Lung (tissue), 12 donors: ENCODE data around the gene HIPK2. TPM values are rescaled to one million over a fixed set of nuclear protein-coding genes. Genes with fewer than 3 reads are reported as not detected.

Experiments
- ATAC-seq: fragments of 200-7000 bp; cut with Tn5 transposase; one replicate; pipeline ENCODE4 v1.9.1; 2020; ENCODE audit warnings: moderate number of reproducible peaks; ENCODE audit not compliant: insufficient read depth, low FRiP score
- DNase-seq, 3 donors: peaks; one replicate each; pipeline ENCODE4 v3.0.0-alpha.2; 2013 to 2017
- H3K27ac ChIP-seq, 2 donors: one replicate each; pipeline ENCODE4 v1.5.1; 2013; ENCODE audit warnings: mild to moderate bottlenecking in 2 of 2, moderate library complexity in 2 of 2, control low read depth in 1 of 2, inconsistent platforms in 1 of 2, low read depth in 1 of 2, low read length in 1 of 2
- H3K27me3 ChIP-seq, 3 donors: one replicate each; pipeline ENCODE4 v1.5.1; 2013; ENCODE audit warnings: low read length in 2 of 3; ENCODE audit not compliant: control insufficient read depth in 3 of 3, insufficient read depth in 3 of 3
- H3K36me3 ChIP-seq, 4 donors: one replicate each; pipeline ENCODE4 v1.5.1; 2013; ENCODE audit warnings: low read length in 4 of 4, mild to moderate bottlenecking in 1 of 4, moderate library complexity in 1 of 4; ENCODE audit not compliant: control insufficient read depth in 4 of 4, insufficient read depth in 4 of 4
- H3K4me1 ChIP-seq, 5 donors: one replicate each; pipeline ENCODE4 v1.5.1; 2013; ENCODE audit warnings: low read length in 5 of 5, mild to moderate bottlenecking in 2 of 5, moderate library complexity in 1 of 5; ENCODE audit not compliant: control insufficient read depth in 5 of 5, insufficient read depth in 5 of 5
- H3K4me3 ChIP-seq: one replicate; pipeline ENCODE4 v1.5.1; 2013; ENCODE audit warnings: mild to moderate bottlenecking, control low read depth, moderate library complexity
- H3K9ac ChIP-seq, 2 donors: one replicate each; pipeline ENCODE4 v1.5.1; 2013; ENCODE audit warnings: low read length in 2 of 2, control low read depth in 1 of 2; ENCODE audit not compliant: insufficient read depth in 1 of 2
- H3K9me3 ChIP-seq, 4 donors: one replicate each; pipeline ENCODE4 v1.5.1; 2013; ENCODE audit warnings: low read length in 3 of 4, mild to moderate bottlenecking in 1 of 4, moderate library complexity in 1 of 4; ENCODE audit not compliant: control insufficient read depth in 4 of 4, insufficient read depth in 3 of 4
- whole genome bisulfite sequencing, 2 donors: extraction: QIAGEN DNeasy Blood & Tissue Kit; methylation state at CpG; one replicate each; pipeline ENCODE4 v1.1.7; 2013; 5-methylcytosine and 5-hydroxymethylcytosine counted together
- polyA plus RNA-seq, 2 donors: library from polyadenylated mRNA; stranded (reverse); fragments of 200-250 nt; gene quantifications; one replicate each; pipeline ENCODE4 v1.2.1, GENCODE V29; 2013
- total RNA-seq, 2 donors: library from RNA; depleted of rRNA in 1 of 2; stranded (reverse); fragments of >200 nt in 1 of 2; gene quantifications; one replicate each; pipeline ENCODE4 v1.2.1, GENCODE V29; 2014 to 2021
- TF ChIP-seq, protein P1 (sequence below): IDR thresholded peaks from 2 replicates; pipeline ENCODE4 v1.5.1; 2012; ENCODE audit warnings: mild to moderate bottlenecking; ENCODE audit errors: control extremely low read depth, extremely low read depth
- donor health status: control.
- donor health status: control.
- donor health status: Bipolar disorder and iron deficiency.
- donor health status: healthy.
- donor health status: DM: yes; HTN: yes; CAD: no.

Gene HIPK2
- total and polyA plus RNA-seq, 4 donors, result 8.7 to 65.1 (median 18.3) TPM

DNA sequence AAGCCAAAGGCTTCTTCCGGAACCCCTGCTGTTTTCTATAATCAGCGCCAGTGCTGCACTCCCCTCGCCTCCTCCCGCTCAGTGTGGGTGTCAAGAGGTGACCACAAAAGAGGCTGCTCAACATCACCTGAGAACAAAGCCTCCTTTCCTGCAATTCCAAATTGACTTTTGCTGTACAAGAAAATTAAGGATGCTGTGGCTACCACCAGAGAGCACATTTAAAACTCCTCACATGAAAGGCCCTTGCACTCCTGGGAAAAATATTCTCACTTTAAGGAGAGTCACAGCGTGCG is 96.4 kb downstream of the HIPK2 start:
- WGBS, 2 donors, result 87 to 97% methylated on average over 6 of the region's 6 CpGs
- peaks cover 0 to 5% (median 2%) of the 10 kb centered on the region in 4 donors for H3K9me3 ChIP-seq
- peak overlapping the region; percentile 78 to 95 for H3K27ac ChIP-seq
- H3K4me3 ChIP-seq, result no peak overlapping the region
- no peaks in the 10 kb centered on the region for H3K27me3 ChIP-seq
- H3K9ac ChIP-seq, result no peak overlapping the region
- TF ChIP-seq, protein P1, sequence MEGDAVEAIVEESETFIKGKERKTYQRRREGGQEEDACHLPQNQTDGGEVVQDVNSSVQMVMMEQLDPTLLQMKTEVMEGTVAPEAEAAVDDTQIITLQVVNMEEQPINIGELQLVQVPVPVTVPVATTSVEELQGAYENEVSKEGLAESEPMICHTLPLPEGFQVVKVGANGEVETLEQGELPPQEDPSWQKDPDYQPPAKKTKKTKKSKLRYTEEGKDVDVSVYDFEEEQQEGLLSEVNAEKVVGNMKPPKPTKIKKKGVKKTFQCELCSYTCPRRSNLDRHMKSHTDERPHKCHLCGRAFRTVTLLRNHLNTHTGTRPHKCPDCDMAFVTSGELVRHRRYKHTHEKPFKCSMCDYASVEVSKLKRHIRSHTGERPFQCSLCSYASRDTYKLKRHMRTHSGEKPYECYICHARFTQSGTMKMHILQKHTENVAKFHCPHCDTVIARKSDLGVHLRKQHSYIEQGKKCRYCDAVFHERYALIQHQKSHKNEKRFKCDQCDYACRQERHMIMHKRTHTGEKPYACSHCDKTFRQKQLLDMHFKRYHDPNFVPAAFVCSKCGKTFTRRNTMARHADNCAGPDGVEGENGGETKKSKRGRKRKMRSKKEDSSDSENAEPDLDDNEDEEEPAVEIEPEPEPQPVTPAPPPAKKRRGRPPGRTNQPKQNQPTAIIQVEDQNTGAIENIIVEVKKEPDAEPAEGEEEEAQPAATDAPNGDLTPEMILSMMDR, result no peak
- no peak for DNase-seq
- H3K36me3 ChIP-seq, result peaks cover 0 to 6% (median 0%) of the 10 kb centered on the region in 4 donors
- ATAC-seq, result no peak
- H3K4me1 ChIP-seq, result peaks cover 7 to 49% (median 29%) of the 10 kb centered on the region in 5 donors

DNA sequence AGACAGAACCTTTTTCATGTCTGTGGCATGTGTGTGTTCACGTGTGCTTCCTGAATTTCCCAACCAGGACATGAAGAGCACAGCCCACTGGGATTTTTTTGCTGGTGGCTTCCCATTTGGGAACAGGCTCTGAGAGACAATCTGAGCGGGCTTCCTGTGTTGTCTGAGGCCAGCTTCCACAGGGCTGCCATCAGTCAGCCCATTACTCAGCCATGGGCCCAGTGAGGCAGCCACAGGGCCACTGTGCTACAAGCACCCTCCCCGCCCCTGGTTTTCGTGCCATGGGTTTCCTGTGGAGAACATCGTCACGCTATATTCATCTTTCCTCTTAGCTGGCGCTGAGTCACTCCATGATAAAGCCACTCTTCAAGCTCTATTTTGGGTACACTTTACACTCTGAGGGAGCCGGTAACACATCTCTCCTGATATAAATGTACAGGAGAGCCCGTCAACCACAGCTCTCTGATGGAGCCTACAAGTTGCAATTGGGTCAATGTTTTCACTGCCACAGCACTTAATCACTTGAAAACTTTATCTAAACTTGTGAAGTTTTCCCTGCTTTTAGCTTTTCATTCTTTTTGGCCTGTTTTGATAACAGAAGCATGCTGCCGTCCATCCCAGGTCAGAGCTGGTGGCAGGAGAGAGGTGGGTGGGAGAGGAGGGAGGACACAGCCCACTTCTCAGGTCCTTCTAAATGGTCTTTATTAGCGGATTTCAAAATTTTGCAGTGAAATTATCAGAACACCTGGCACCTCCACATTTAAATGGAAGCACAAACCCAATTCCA is 96.9 kb downstream of the HIPK2 start:
- Histone ChIP-seq H3K4me1 (peaks cover 7 to 49% (median 32%) of the 10 kb centered on the region in 5 donors), H3K4me3 (no peak overlapping the region), H3K9me3 (peaks cover 0 to 3% (median 1%) of the 10 kb centered on the region in 4 donors), H3K36me3 (peaks cover 0 to 6% (median 0%) of the 10 kb centered on the region in 4 donors), H3K27me3 (no peaks in the 10 kb centered on the region), H3K27ac (peak overlapping the region; percentile 92 to 95), H3K9ac (no peak overlapping the region)
- TF ChIP-seq, protein P1, result no peak
- DNase-seq, result peak in 1 of 3 donors; percentile 38
- peak; percentile 72 for ATAC-seq
- 33 to 36% methylated on average over 11 of the region's 11 CpGs for WGBS, 2 donors

DNA sequence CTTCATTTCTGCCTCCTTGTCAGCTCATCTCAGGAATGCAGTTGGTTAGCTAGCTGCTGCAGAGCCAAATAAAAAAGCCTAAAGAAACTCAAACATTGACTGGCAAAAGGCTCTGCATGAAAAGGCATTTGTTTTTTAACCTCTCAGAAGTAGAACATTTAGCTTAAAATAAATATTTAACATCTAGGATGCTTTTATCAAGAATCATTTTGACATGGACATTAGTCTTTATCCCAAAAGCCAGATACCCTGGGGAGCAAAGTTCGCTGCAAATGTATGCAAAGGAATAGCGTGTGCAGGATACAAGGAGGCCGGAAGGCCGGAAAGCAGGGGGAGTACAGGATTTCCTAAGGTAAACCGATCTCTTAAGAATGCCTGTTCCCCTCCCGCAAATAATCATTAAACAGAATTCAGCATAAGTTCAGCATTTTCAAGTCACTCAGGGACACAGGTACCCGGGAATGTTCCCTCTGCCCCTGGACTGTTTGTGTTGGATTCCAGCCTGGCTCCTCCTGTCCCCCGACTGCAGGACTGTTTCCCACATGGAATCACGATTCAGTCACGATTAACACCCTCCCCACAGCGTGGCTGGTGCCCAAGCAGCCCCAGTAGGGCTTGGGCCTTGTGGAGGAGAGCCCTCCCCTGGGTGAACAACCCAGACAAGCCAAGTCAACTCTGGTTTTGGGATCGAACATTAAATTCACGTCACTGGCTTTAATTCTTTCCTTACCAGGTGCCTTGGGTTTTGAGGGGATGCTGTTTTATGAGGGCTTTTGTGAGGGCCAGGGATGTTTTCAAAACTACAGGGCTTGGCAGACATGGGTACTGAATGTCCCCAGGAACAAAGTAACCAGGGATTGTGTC is 97.8 kb downstream of the HIPK2 start:
- Histone ChIP-seq H3K9me3 (peaks cover 0 to 3% (median 0%) of the 10 kb centered on the region in 4 donors), H3K36me3 (peaks cover 0 to 3% (median 0%) of the 10 kb centered on the region in 4 donors), H3K27me3 (no peaks in the 10 kb centered on the region), H3K4me3 (no peak overlapping the region), H3K9ac (peak overlapping the region in 1 of 2 donors; percentile 16), H3K27ac (peak overlapping the region; percentile 92 to 95), H3K4me1 (peaks cover 7 to 49% (median 35%) of the 10 kb centered on the region in 5 donors)
- no peak for ATAC-seq
- WGBS, 2 donors, result 36 to 55% methylated on average over 13 of the region's 13 CpGs
- TF ChIP-seq, protein P1, result no peak
- DNase-seq, result peak in 2 of 3 donors; percentile 36 to 38
